Peyer's patch (tissue), 4 donors: ENCODE measurements around the gene HSPB8.

Source experiments
- CTCF ChIP-seq, 6 experiments: fragments of 450-650 bp in 4 of 6; fragments of 200-600 bp in 2 of 6; sonication (generic) in 1 of 6; IDR thresholded peaks; one replicate each; pipeline ENCODE4 v1.5.1; 2017 to 2019; ENCODE audit warnings: antibody characterized with exemption in 6 of 6, mild to moderate bottlenecking in 3 of 6, moderate library complexity in 1 of 6
- POLR2A ChIP-seq, 2 donors: fragments of 450-650 bp; IDR thresholded peaks; one replicate each; pipeline ENCODE4 v1.5.1; 2017; ENCODE audit warnings: antibody characterized with exemption in 2 of 2, mild to moderate bottlenecking in 2 of 2, moderate library complexity in 2 of 2

GRCh38 chr12:119178544-119179334 lies at the start of gene HSPB8:
- TF ChIP-seq CTCF (IDR thresholded peaks at IDR 0.05) (no peak), POLR2A (IDR thresholded peaks at IDR 0.05) (peak in 1 of 2 donors; percentile 42)
